ENCODE measurements around the gene FNBP1. TPM values are rescaled to one million over a fixed set of nuclear protein-coding genes. Genes with fewer than 3 reads are reported as not detected.
"Not testable (repeated sequence)": the region's sequence is repeated elsewhere in the genome, so short reads cannot be mapped to it uniquely, and the experiment has no call there.

The FNBP1 gene
- total RNA-seq, 6 donors from 2014 or later, result 34.8 to 85.4 (median 51.6) TPM

DNA sequence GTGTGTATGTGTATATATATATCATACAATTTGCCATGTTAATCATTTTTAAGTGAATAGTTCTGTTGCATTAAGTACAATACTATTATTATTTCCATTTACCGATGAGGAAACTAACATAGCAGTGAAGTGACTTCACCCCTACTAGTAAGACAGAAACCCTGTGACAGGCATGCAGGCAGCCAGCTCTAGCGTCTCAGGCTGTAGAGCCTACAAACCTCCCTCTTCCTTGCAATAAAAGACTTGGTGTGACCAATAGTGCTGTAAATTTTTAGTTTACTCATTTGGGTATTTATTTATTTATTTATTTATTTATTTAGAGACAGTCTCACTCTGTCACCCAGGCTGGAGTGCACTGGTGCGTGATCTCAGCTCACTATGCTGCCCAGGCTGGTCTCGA, 24.7 kb downstream of the FNBP1 start:
- H3K27ac ChIP-seq, result no peak overlapping the region
- WGBS, 2 donors, result 86 to 88% methylated on average over 4 of the region's 4 CpGs
- no peak for ATAC-seq (ENCODE audit: low FRiP score in 2 of 2)

DNA sequence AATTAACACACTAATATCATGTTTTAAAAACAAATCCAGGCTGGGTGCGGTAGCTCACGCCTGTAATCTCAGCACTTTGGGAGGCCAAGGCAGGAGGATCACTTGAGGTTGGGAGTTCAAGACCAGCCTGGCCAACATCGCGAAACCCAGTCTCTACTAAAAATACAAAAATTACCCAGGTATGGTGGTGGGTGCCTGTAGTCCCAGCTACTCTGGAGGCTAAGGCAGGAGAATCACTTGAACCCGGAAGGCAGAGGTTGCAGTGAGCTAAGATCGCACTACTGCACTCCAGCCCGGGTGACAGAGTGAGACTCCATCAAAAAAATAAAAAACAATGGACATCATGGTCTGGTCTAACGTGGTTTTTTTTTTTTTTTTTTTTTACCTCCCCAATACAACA, 25.5 kb downstream of the FNBP1 start:
- H3K4me3 ChIP-seq, H3K27ac ChIP-seq: not testable (repeated sequence)
- WGBS, 2 donors, result 90% methylated on average over 8 of the region's 8 CpGs

More for the DNA sequence above, 24.7 kb downstream of the FNBP1 start:
- no peak for DNase-seq
- H3K9me3 ChIP-seq, result no peaks in the 10 kb centered on the region
- H3K27me3 ChIP-seq, result no peaks in the 10 kb centered on the region
- no peak overlapping the region for H3K4me3 ChIP-seq
- H3K4me1 ChIP-seq, result peaks cover under 1 to 21% (median 6%) of the 10 kb centered on the region in 4 donors
- no peaks in the 10 kb centered on the region for H3K36me3 ChIP-seq
- TF ChIP-seq POLR2A (IDR thresholded peaks at IDR 0.05) (no peak), POLR2AphosphoS5 (IDR thresholded peaks at IDR 0.05) (no peak), EP300 (IDR thresholded peaks at IDR 0.05) (no peak)
- TF ChIP-seq, protein P1, sequence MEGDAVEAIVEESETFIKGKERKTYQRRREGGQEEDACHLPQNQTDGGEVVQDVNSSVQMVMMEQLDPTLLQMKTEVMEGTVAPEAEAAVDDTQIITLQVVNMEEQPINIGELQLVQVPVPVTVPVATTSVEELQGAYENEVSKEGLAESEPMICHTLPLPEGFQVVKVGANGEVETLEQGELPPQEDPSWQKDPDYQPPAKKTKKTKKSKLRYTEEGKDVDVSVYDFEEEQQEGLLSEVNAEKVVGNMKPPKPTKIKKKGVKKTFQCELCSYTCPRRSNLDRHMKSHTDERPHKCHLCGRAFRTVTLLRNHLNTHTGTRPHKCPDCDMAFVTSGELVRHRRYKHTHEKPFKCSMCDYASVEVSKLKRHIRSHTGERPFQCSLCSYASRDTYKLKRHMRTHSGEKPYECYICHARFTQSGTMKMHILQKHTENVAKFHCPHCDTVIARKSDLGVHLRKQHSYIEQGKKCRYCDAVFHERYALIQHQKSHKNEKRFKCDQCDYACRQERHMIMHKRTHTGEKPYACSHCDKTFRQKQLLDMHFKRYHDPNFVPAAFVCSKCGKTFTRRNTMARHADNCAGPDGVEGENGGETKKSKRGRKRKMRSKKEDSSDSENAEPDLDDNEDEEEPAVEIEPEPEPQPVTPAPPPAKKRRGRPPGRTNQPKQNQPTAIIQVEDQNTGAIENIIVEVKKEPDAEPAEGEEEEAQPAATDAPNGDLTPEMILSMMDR (IDR thresholded peaks at IDR 0.05), result no peak

DNA sequence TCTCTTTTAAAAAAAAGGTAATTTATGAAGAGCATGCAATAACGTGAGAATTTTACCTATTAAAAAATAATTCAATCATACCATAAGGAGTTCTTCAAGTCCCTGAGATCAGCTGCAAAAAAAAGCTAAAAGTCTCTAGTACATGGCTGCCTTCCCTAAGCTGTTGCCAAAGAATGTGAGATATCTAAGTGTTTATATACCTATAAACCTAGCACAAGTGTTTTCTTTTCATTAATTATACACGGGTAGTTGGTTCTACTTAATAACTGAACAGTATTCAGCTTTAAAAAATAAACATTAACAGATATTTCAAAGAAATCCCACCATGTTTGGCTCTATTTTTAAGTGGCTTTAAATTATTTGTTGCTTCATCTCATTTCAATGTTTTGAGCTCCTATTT, 25.9 kb downstream of the FNBP1 start:
- Histone ChIP-seq H3K4me1 (peaks cover 0 to 17% (median 5%) of the 10 kb centered on the region in 4 donors), H3K4me3 (no peak overlapping the region), H3K27me3 (no peaks in the 10 kb centered on the region), H3K36me3 (no peaks in the 10 kb centered on the region), H3K27ac (no peak overlapping the region), H3K9me3 (no peaks in the 10 kb centered on the region)
- TF ChIP-seq EP300 (IDR thresholded peaks at IDR 0.05), result no peak
- no peak for TF ChIP-seq POLR2A (IDR thresholded peaks at IDR 0.05)
- TF ChIP-seq POLR2AphosphoS5 (IDR thresholded peaks at IDR 0.05), result no peak
- TF ChIP-seq, protein P1 (IDR thresholded peaks at IDR 0.05), result no peak
- WGBS, 2 donors, result 44% methylated on average over 2 of the region's 2 CpGs
- DNase-seq (no peak), ATAC-seq (ENCODE audit: low FRiP score in 2 of 2) (no peak)

More for the DNA sequence above, 25.5 kb downstream of the FNBP1 start:
- H3K9me3 ChIP-seq; DNase-seq; H3K36me3 ChIP-seq; H3K27me3 ChIP-seq; ATAC-seq (ENCODE audit: low FRiP score in 2 of 2): not testable (repeated sequence)
- H3K4me1 ChIP-seq, result peaks cover 0 to 17% (median 5%) of the 10 kb centered on the region in 4 donors

DNA sequence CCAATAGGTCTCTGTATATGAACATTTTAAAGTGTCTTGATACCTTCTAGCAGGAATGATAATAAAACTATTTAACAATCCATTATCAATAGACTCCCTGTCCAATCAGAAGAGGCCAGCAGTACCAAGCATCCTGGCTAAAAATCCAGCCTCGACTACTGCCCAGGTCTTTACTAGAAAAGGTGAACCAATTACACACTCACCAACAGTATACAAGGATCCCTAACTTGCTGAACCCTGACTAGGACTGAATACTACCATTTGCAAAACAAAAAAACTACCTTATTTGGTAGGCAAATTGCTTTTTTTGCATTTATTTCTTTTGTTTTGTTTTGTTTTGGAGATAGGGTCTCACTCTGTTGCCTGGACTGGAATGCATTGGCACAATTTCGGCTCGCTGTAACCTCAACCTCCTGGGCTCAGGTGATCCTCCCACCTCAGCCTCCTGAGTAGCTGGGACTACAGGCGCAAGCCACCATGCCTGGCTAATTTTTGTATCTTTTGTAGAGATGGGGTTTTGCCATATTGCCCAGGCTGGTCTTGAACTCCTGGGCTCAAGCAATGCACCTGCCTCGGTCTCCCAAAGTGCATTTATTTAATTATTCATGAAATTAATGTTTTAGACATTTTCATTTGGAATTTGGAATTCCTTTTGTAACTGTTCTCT, 27.5 kb downstream of the FNBP1 start:
- Histone ChIP-seq H3K4me1 (peaks cover 0 to 6% (median 4%) of the 10 kb centered on the region in 4 donors), H3K4me3 (no peak overlapping the region), H3K36me3 (no peaks in the 10 kb centered on the region), H3K9me3 (no peaks in the 10 kb centered on the region), H3K27me3 (no peaks in the 10 kb centered on the region), H3K27ac (no peak overlapping the region)
- TF ChIP-seq POLR2AphosphoS5 (IDR thresholded peaks at IDR 0.05) (no peak), POLR2A (IDR thresholded peaks at IDR 0.05) (no peak), EP300 (IDR thresholded peaks at IDR 0.05) (no peak)
- TF ChIP-seq, protein P1 (IDR thresholded peaks at IDR 0.05), result no peak
- DNase-seq (no peak), ATAC-seq (ENCODE audit: low FRiP score in 2 of 2) (no peak)
- 96 to 97% methylated on average over 5 of the region's 5 CpGs for WGBS, 2 donors

DNA sequence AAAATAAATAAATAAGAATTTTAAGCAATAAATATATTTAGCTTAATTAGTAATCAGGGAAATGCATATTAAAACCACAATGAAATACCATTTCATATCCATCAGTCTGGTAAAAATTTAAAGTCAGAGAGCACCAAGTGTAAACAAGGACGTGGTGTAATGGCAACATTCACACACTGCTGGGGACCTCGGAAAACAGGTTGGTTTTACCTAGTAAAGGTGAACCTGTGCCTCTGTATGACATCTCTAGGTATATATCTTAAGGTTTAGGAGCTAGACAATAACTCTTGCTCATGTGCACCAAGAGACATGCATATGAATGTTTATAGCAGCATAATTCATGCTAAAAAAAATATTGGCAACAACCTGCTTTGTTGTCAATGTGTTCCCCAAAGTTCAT, 29.7 kb downstream of the FNBP1 start:
- peaks cover 0 to 12% (median under 1%) of the 10 kb centered on the region in 4 donors for H3K4me1 ChIP-seq
- TF ChIP-seq POLR2A (IDR thresholded peaks at IDR 0.05) (no peak), EP300 (IDR thresholded peaks at IDR 0.05) (no peak), POLR2AphosphoS5 (IDR thresholded peaks at IDR 0.05) (no peak)
- TF ChIP-seq, protein P1 (IDR thresholded peaks at IDR 0.05), result no peak
- H3K9me3 ChIP-seq, result no peaks in the 10 kb centered on the region
- H3K27me3 ChIP-seq, result no peaks in the 10 kb centered on the region
- H3K4me3 ChIP-seq, result no peak overlapping the region
- 76 to 86% methylated on average over 2 of the region's 2 CpGs for WGBS, 2 donors
- H3K36me3 ChIP-seq, result no peaks in the 10 kb centered on the region
- ATAC-seq (ENCODE audit: low FRiP score in 2 of 2) (no peak), DNase-seq (no peak)
- H3K27ac ChIP-seq, result no peak overlapping the region
